HFF-Myc (cell line): ENCODE measurements around the gene IGFL3.

Experiments used
- DNase-seq: peaks from one replicate; pipeline ENCODE4 v3.0.0-alpha.2; 2011; ENCODE audit warnings: low read depth; ENCODE audit errors: extremely low read depth
- H3K4me3 ChIP-seq: replicated peaks from 2 replicates; pipeline ENCODE4 v1.5.1; 2011; ENCODE audit warnings: low read depth, mild to moderate bottlenecking, control low read depth, low read length
- CTCF ChIP-seq: IDR thresholded peaks from 2 replicates; pipeline ENCODE4 v1.5.1; 2012; ENCODE audit warnings: mild to moderate bottlenecking, low read depth, low read length, control low read depth; ENCODE audit errors: missing control alignments

IGFL3 gene

GRCh38 chr19:46150606-46151005 lies 26.1 kb upstream of the IGFL3 start:
- no peak for TF ChIP-seq CTCF
- no peak overlapping the region for H3K4me3 ChIP-seq
- no peak for DNase-seq

- no peak for DNase-seq
- no peak for TF ChIP-seq CTCF
- H3K4me3 ChIP-seq: no peak within 1 kb of the TSS
Measured at GRCh38 chr19:46147791-46148288, 23.4 kb upstream of the IGFL3 start, which contains the start of gene IGFL2. IGFL2 (plus strand) TSS chr19:46148238; CDS start chr19:46148279, 41 bp downstream.

- no peak for DNase-seq
- H3K4me3 ChIP-seq: no peak overlapping the region
- no peak for TF ChIP-seq CTCF
Measured at GRCh38 chr19:46147166-46147740, 22.8 kb upstream of the IGFL3 start.

GRCh38 chr19:46144756-46145155 lies 20.3 kb upstream of the IGFL3 start:
- DNase-seq: no peak
- no peak overlapping the region for H3K4me3 ChIP-seq
- TF ChIP-seq CTCF: no peak

GRCh38 chr19:46142294-46142693 lies 17.8 kb upstream of the IGFL3 start:
- no peak overlapping the region for H3K4me3 ChIP-seq
- no peak for DNase-seq
- no peak for TF ChIP-seq CTCF

- DNase-seq: no peak
- no peak overlapping the region for H3K4me3 ChIP-seq
- TF ChIP-seq CTCF: no peak
Measured at GRCh38 chr19:46141421-46141820, 16.9 kb upstream of the IGFL3 start.

GRCh38 chr19:46137915-46138473 lies 13.5 kb upstream of the IGFL3 start:
- no peak for TF ChIP-seq CTCF
- no peak overlapping the region for H3K4me3 ChIP-seq
- no peak for DNase-seq
